T-helper 1 cell (primary cell): ENCODE data around the gene SLC9A5.
A peak's percentile ranks its signal among the peaks of the same experiment; 100 is the strongest.

ENCODE experiments used
- DNase-seq, 5 donors: peaks; one replicate each; pipeline ENCODE4 v3.0.0-alpha.2; 2012 to 2020

Gene SLC9A5

DNA sequence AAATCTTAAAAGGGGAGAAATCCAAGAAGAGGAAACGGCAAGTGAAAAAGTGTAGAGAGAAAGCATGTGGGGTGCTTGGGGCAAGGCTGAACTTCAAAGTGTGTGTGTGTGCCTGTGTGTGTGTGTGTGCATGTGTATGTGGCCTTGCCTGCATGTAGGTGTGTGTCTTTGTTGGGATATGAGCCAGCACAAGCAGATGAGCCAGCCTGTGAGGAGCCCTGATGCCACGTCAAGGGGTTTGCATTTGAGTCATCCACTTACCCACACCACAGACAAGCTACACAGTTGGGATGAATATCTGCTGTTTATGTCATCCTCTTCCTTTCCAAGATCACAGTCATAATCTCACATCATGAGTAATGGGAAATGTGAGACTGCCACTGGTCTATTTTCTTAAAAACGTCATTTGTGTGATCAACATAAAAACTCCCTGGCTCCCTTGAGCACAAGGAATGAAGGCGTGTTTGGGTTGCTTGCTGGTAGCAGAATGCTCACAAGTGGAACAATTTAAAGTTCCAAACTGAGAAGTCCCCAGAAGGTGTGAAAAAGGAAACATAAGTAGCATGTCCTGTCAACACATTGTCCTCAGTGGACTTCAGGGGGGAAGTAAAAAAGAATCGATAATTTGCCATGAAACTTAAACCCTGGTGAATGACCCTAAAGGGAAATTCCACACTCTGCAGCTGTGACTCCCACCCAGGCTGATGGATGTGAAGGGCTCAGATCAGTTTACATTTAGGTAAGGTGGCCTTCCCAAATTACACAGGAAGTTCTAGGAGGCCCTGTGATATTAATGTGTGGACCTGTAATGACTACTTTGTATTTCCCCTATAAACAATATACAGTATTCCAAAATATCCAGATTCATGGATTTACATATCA lies 63.1 kb downstream of the SLC9A5 start:
- peak in 1 of 5 donors; percentile 97 for DNase-seq

DNA sequence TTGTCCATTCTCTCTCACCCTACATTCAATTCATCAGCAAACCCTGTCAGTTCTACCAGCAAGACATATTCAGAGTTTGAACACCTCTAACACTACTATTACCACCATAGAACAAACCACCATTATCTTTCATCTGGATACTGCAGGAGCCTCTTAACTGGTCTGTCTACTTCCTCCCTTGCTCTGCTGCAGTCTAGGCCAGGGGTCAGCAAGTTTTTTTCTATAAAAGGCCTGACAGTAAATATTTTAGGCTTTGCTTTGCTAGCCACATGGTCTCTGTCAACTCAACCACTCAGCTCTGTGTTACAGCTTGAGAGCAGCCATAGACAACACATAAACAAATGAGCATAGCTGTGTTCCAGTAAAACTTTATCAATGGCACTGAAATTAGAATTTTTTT lies 63.9 kb downstream of the SLC9A5 start:
- DNase-seq = no peak

DNA sequence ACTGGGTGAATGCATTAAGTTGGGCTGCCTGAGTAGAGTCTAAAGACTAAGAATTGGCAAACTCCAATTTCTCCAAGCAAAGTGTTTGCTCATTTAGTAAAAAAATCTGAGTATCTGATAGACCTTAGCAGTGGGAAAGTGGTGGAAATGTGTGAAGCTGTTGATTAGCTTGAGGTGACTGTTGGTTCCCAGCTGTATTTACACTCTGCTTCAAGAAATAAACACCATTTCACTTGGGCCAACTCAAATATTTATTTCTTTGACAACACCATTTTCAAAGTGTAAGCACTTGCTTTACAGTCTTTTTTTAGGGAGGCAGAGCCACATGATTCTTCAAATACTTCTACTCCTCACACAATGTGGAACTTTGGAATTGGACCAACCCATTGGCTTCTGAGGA lies 69.1 kb downstream of the SLC9A5 start:
- no peak for DNase-seq
